Spleen (tissue), 7 donors: ENCODE data around the gene ZBTB7C.

ENCODE experiments used
- POLR2A ChIP-seq, 3 donors: fragments of 450-650 bp; IDR thresholded peaks; one replicate each; pipeline ENCODE4 v1.5.1; 2017; ENCODE audit warnings: antibody characterized with exemption in 3 of 3, mild to moderate bottlenecking in 1 of 3
- TF ChIP-seq, protein P1 (sequence below), 11 experiments: fragments of 200-600 bp in 7 of 11; fragments of 450-650 bp in 4 of 11; sonication (generic) in 4 of 11; IDR thresholded peaks in 8 of 11; conservative IDR thresholded peaks in 3 of 11; 1 replicate in 7 of 11; 2 replicates in 4 of 11; pipeline versions ENCODE4 v1.4.0 to v1.8.0; 2016 to 2021; ENCODE audit warnings: antibody characterized with exemption in 11 of 11, inconsistent platforms in 4 of 11, mild to moderate bottlenecking in 1 of 11
- donor health status: DM: no; HTN: no; CAD: no; lungs with moderate emphysema.
- donor health status: DM: no; HTN: no; CAD: no.
- donor health status: DM: no; HTN: no; CAD: no.

DNA sequence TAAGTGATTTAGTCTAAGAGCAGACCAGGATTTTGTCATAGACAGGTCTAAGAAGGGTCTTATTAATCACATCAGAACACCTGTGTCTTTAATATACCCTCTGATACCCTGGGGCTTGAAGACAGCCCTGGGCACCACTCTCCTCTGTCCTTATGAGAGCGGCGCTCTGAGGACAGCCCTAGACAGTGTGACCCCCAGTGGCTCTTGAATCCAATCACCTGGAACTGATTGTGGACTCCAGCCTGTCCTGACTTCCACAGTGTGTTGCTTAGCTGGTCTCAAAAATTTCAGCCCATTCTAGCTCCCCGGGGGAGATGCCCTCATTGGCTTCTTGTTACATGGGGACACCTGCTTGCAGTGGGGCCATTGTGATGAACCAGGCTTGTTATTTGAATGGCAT is 282.9 kb downstream of the ZBTB7C start:
- TF ChIP-seq, protein P1, sequence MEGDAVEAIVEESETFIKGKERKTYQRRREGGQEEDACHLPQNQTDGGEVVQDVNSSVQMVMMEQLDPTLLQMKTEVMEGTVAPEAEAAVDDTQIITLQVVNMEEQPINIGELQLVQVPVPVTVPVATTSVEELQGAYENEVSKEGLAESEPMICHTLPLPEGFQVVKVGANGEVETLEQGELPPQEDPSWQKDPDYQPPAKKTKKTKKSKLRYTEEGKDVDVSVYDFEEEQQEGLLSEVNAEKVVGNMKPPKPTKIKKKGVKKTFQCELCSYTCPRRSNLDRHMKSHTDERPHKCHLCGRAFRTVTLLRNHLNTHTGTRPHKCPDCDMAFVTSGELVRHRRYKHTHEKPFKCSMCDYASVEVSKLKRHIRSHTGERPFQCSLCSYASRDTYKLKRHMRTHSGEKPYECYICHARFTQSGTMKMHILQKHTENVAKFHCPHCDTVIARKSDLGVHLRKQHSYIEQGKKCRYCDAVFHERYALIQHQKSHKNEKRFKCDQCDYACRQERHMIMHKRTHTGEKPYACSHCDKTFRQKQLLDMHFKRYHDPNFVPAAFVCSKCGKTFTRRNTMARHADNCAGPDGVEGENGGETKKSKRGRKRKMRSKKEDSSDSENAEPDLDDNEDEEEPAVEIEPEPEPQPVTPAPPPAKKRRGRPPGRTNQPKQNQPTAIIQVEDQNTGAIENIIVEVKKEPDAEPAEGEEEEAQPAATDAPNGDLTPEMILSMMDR (IDR thresholded peaks at IDR 0.05 in 8 of 11, conservative IDR thresholded peaks at IDR 0.05 in 3 of 11): no peak
- no peak for TF ChIP-seq POLR2A (IDR thresholded peaks at IDR 0.05)
